ENCODE results near the gene SMARCD3.
A peak's percentile ranks its signal among the peaks of the same experiment; 100 is the strongest.

Gene SMARCD3

GRCh38 chr7:151236406-151236805, 12.1 kb downstream of the SMARCD3 start:
- DNase-seq (ENCODE audit: low spot score): no peak

- no peak for DNase-seq (ENCODE audit: low spot score)
Measured at GRCh38 chr7:151235091-151235787, 13.3 kb downstream of the SMARCD3 start.

- DNase-seq (ENCODE audit: low spot score): no peak
Measured at GRCh38 chr7:151233804-151234203, 14.7 kb downstream of the SMARCD3 start.

- peak; percentile 63 for DNase-seq (ENCODE audit: low spot score)
Measured at GRCh38 chr7:151232917-151233701, 15.4 kb downstream of the SMARCD3 start.

- DNase-seq (ENCODE audit: low spot score): peak; percentile 99
Measured at GRCh38 chr7:151232091-151232916, 16.2 kb downstream of the SMARCD3 start, which contains the start of gene CHPF2. CHPF2 (plus strand) TSS chr7:151232483; CDS start chr7:151234012, 1,529 bp downstream.

GRCh38 chr7:151231080-151231479, 17.4 kb downstream of the SMARCD3 start:
- no peak for DNase-seq (ENCODE audit: low spot score)

- DNase-seq (ENCODE audit: low spot score): no peak
Measured at GRCh38 chr7:151229249-151229648, 19.2 kb downstream of the SMARCD3 start.

- no peak for DNase-seq (ENCODE audit: low spot score)
Measured at GRCh38 chr7:151228024-151228866, 20.2 kb downstream of the SMARCD3 start.

GRCh38 chr7:151226875-151227782, 21.4 kb downstream of the SMARCD3 start, which contains the start of gene ABCF2:
ABCF2 (minus strand) TSS chr7:151227205; CDS start chr7:151226458, 747 bp downstream.
- DNase-seq (ENCODE audit: low spot score): peak; percentile 99

- DNase-seq (ENCODE audit: low spot score): no peak
Measured at GRCh38 chr7:151226560-151226874, 22.0 kb downstream of the SMARCD3 start.

- no peak for DNase-seq (ENCODE audit: low spot score)
Measured at GRCh38 chr7:151225948-151226510, 22.5 kb downstream of the SMARCD3 start.

- DNase-seq (ENCODE audit: low spot score): no peak
Measured at GRCh38 chr7:151223728-151224127, 24.8 kb downstream of the SMARCD3 start.

GRCh38 chr7:151218170-151218569, 30.3 kb downstream of the SMARCD3 start:
- no peak for DNase-seq (ENCODE audit: low spot score)

- no peak for DNase-seq (ENCODE audit: low spot score)
Measured at GRCh38 chr7:151215396-151215795, 33.1 kb downstream of the SMARCD3 start.

- DNase-seq (ENCODE audit: low spot score): no peak
Measured at GRCh38 chr7:151213826-151214225, 34.7 kb downstream of the SMARCD3 start.

GRCh38 chr7:151212626-151213025, 35.9 kb downstream of the SMARCD3 start:
- DNase-seq (ENCODE audit: low spot score): no peak

GRCh38 chr7:151211155-151211772, 37.2 kb downstream of the SMARCD3 start:
- no peak for DNase-seq (ENCODE audit: low spot score)

- DNase-seq (ENCODE audit: low spot score): no peak
Measured at GRCh38 chr7:151210087-151210854, 38.2 kb downstream of the SMARCD3 start, which contains the start of gene H2BK1. H2BK1 (minus strand) TSS chr7:151210488; CDS start chr7:151210318, 170 bp downstream.

- no peak for DNase-seq (ENCODE audit: low spot score)
Measured at GRCh38 chr7:151209588-151209987, 38.9 kb downstream of the SMARCD3 start.

Measured in HuH-7 (cell line).